HEK293 (cell line): ENCODE data around the gene XPO1.

Experiments used
- CTCF ChIA-PET: fragments of 350-600 bp; formaldehyde crosslinking; extraction: SDS; loops from one replicate; lab custom pipeline; 2021; ENCODE audit warnings: antibody characterized with exemption; lab: Yijun Ruan, JAX
- POLR2A ChIA-PET: fragments of 300-600 bp; formaldehyde crosslinking; extraction: SDS; loops from one replicate; lab custom pipeline; 2020; ENCODE audit warnings: antibody characterized with exemption, inconsistent platforms; lab: Yijun Ruan, JAX
- H3K27ac ChIP-seq: fragments of 200-500 bp; sonication (Bioruptor generic); 2 replicates; pipeline ENCODE4 v1.5.1; 2014; ENCODE audit warnings: low read depth, low read length, control low read depth, inconsistent platforms; ENCODE audit errors: extremely low read depth
- H3K36me3 ChIP-seq, 2 experiments: fragments of 200-500 bp in 1 of 2; sonication (Bioruptor generic) in 1 of 2; 1 replicate in 1 of 2; 2 replicates in 1 of 2; pipeline ENCODE4 v1.5.1; 2014 to 2017; ENCODE audit warnings: inconsistent platforms in 2 of 2, low read length in 2 of 2; ENCODE audit not compliant: control insufficient read depth in 2 of 2, insufficient read depth in 1 of 2
- H3K4me1 ChIP-seq: fragments of 200-500 bp; sonication (Bioruptor generic); 2 replicates; pipeline ENCODE4 v1.5.1; 2014; ENCODE audit warnings: mild to moderate bottlenecking, low read length, inconsistent platforms; ENCODE audit not compliant: control insufficient read depth, insufficient read depth
- H3K4me3 ChIP-seq: 2 replicates; pipeline ENCODE4 v1.5.1; 2011; ENCODE audit warnings: low read depth, mild to moderate bottlenecking, control low read depth, low read length, moderate library complexity
- H3K9me3 ChIP-seq: fragments of 200-500 bp; sonication (Bioruptor generic); 2 replicates; pipeline ENCODE4 v1.5.1; 2014; ENCODE audit warnings: low read depth, low read length, inconsistent platforms; ENCODE audit not compliant: control insufficient read depth, insufficient read depth
- GLIS2 ChIP-seq: fragments of 450-650 bp; formaldehyde crosslinking; IDR thresholded peaks from 2 replicates; pipeline ENCODE4 v1.5.1; 2016; ENCODE audit warnings: missing biosample characterization, missing genetic modification characterization
- IKZF3 ChIP-seq: fragments of 450-650 bp; IDR thresholded peaks from 2 replicates; pipeline ENCODE4 v1.5.0; 2018; ENCODE audit warnings: missing biosample characterization, mild to moderate bottlenecking, missing genetic modification characterization, moderate library complexity
- KLF16 ChIP-seq: fragments of 450-650 bp; formaldehyde crosslinking; IDR thresholded peaks from 2 replicates; pipeline ENCODE4 v1.5.1; 2017; ENCODE audit warnings: missing biosample characterization, missing genetic modification characterization
- OVOL3 ChIP-seq: fragments of 450-650 bp; formaldehyde crosslinking; IDR thresholded peaks from 2 replicates; pipeline ENCODE4 v1.5.1; 2016; ENCODE audit warnings: missing biosample characterization, missing genetic modification characterization
- REPIN1 ChIP-seq: fragments of 450-650 bp; formaldehyde crosslinking; IDR thresholded peaks from 2 replicates; pipeline ENCODE4 v1.5.1; 2017; ENCODE audit warnings: missing biosample characterization, missing genetic modification characterization, low read depth
- SCRT1 ChIP-seq: fragments of 450-650 bp; formaldehyde crosslinking; IDR thresholded peaks from 2 replicates; pipeline ENCODE4 v1.5.1; 2016; ENCODE audit warnings: missing biosample characterization, missing genetic modification characterization, borderline replicate concordance
- SCRT2 ChIP-seq: fragments of 450-650 bp; formaldehyde crosslinking; IDR thresholded peaks from 2 replicates; pipeline ENCODE4 v1.5.1; 2016; ENCODE audit warnings: missing biosample characterization, missing genetic modification characterization
- TCF7L2 ChIP-seq: IDR thresholded peaks from 2 replicates; pipeline ENCODE4 v1.6.1; 2011; ENCODE audit warnings: low read depth, mild to moderate bottlenecking, inconsistent platforms, low read length, moderate library complexity, borderline replicate concordance
- YY1 ChIP-seq: fragments of 450-650 bp; formaldehyde crosslinking; IDR thresholded peaks from 2 replicates; pipeline ENCODE4 v1.5.1; 2018; ENCODE audit warnings: missing biosample characterization, missing genetic modification characterization
- ZNF114 ChIP-seq: fragments of 450-650 bp; formaldehyde crosslinking; IDR thresholded peaks from 2 replicates; pipeline ENCODE4 v1.5.0; 2017; ENCODE audit warnings: missing biosample characterization, missing genetic modification characterization
- ZNF140 ChIP-seq: fragments of 450-650 bp; formaldehyde crosslinking; IDR thresholded peaks from 2 replicates; pipeline ENCODE4 v1.5.1; 2016; ENCODE audit warnings: missing biosample characterization, missing genetic modification characterization
- ZNF155 ChIP-seq: fragments of 450-650 bp; formaldehyde crosslinking; IDR thresholded peaks from 2 replicates; pipeline ENCODE4 v1.5.1; 2016; ENCODE audit warnings: missing biosample characterization, missing genetic modification characterization
- ZNF211 ChIP-seq: fragments of 450-650 bp; formaldehyde crosslinking; IDR thresholded peaks from 2 replicates; pipeline ENCODE4 v1.5.1; 2016; ENCODE audit warnings: low read depth, missing biosample characterization, missing genetic modification characterization
- ZNF23 ChIP-seq: fragments of 450-650 bp; formaldehyde crosslinking; IDR thresholded peaks from 2 replicates; pipeline ENCODE4 v1.5.1; 2016; ENCODE audit warnings: missing biosample characterization, missing genetic modification characterization, borderline replicate concordance
- ZNF391 ChIP-seq: fragments of 450-650 bp; formaldehyde crosslinking; IDR thresholded peaks from 2 replicates; pipeline ENCODE4 v1.5.1; 2016; ENCODE audit warnings: low read depth, missing biosample characterization, missing genetic modification characterization, borderline replicate concordance
- ZNF394 ChIP-seq: fragments of 450-650 bp; formaldehyde crosslinking; IDR thresholded peaks from 2 replicates; pipeline ENCODE4 v1.5.1; 2016; ENCODE audit warnings: missing biosample characterization, missing genetic modification characterization, mild to moderate bottlenecking, moderate library complexity, borderline replicate concordance
- ZNF561 ChIP-seq: fragments of 450-650 bp; IDR thresholded peaks from 2 replicates; pipeline ENCODE4 v1.5.1; 2018; ENCODE audit warnings: missing biosample characterization, missing genetic modification characterization, borderline replicate concordance
- ZNF585B ChIP-seq: fragments of 450-650 bp; formaldehyde crosslinking; IDR thresholded peaks from 2 replicates; pipeline ENCODE4 v1.5.1; 2016; ENCODE audit warnings: missing biosample characterization, missing genetic modification characterization
- ZNF596 ChIP-seq: fragments of 450-650 bp; IDR thresholded peaks from 2 replicates; pipeline ENCODE4 v1.5.0; 2018; ENCODE audit warnings: missing biosample characterization, mild to moderate bottlenecking, missing genetic modification characterization, moderate library complexity
- ZNF670 ChIP-seq: fragments of 450-650 bp; formaldehyde crosslinking; IDR thresholded peaks from 2 replicates; pipeline ENCODE4 v1.5.1; 2016; ENCODE audit warnings: missing biosample characterization, missing genetic modification characterization, low read depth
- ZSCAN16 ChIP-seq: fragments of 450-650 bp; formaldehyde crosslinking; IDR thresholded peaks from 2 replicates; pipeline ENCODE4 v1.5.1; 2016; ENCODE audit warnings: missing biosample characterization, missing genetic modification characterization
- TF ChIP-seq, protein P1 (sequence below): fragments of 450-650 bp; formaldehyde crosslinking; IDR thresholded peaks from 2 replicates; pipeline ENCODE4 v1.5.1; 2017; ENCODE audit warnings: missing biosample characterization, missing genetic modification characterization
- TF ChIP-seq, protein P2 (sequence below): fragments of 450-650 bp; formaldehyde crosslinking; IDR thresholded peaks from 2 replicates; pipeline ENCODE4 v1.5.1; 2017; ENCODE audit warnings: missing biosample characterization, missing genetic modification characterization
- TF ChIP-seq, protein P3 (sequence below): fragments of 450-650 bp; formaldehyde crosslinking; IDR thresholded peaks from 2 replicates; pipeline ENCODE4 v1.5.1; 2016; ENCODE audit warnings: missing biosample characterization, missing genetic modification characterization, borderline replicate concordance
- TF ChIP-seq, protein P4 (sequence below): fragments of 450-650 bp; formaldehyde crosslinking; IDR thresholded peaks from 2 replicates; pipeline ENCODE4 v1.5.1; 2016; ENCODE audit warnings: missing biosample characterization, missing genetic modification characterization
- TF ChIP-seq, protein P5 (sequence below): fragments of 450-650 bp; formaldehyde crosslinking; IDR thresholded peaks from 2 replicates; pipeline ENCODE4 v1.5.1; 2017; ENCODE audit warnings: missing biosample characterization, missing genetic modification characterization

XPO1 gene

DNA sequence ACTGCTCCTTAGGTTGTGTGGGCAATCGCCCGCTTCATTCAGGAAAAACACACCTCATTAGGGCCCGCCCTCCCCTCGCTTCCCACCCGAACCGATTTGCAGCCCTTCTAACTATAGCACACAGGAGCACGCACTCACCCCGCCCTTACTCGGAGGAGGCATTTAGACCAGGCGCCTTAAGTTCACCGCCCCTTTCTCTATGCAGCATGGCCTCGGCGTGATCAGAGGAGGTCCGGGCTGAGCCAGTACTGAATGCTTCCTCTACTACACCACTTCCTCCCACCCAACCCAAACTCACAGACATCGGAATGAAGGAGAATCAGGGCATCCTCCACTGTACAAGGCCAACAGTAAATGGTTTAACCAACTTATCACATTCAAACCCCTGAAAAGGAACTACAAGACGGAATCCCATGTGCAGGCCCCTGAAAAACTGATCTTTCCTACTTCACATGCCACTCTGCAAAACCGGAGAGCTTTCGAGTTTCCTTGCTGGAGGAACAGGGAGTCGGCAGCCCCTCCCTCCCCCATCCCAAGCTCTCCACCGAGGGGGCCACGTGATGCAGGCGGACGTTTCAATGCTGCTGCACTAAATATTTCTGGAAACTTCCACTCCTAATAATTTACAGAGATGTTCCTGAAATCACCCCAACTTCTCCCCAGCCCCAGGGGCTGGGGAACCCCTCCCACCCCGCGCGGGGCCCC, 1.4 kb downstream of the XPO1 start (continued):
- TF ChIP-seq KLF16 (tag by site-specific recombination) (no peak; the same call in 1 of the 2 replicates), REPIN1 (tag by site-specific recombination) (no peak), GLIS2 (tag by site-specific recombination) (no peak; the same call in 1 of the 2 replicates), YY1 (no peak; the same call in 1 of the 2 replicates), ZNF23 (no peak), ZNF670 (tag by site-specific recombination) (no peak), ZNF140 (tag by site-specific recombination) (no peak), ZNF596 (tag by site-specific recombination) (no peak), ZNF155 (tag by site-specific recombination) (no peak), TCF7L2 (no peak), OVOL3 (tag by site-specific recombination) (no peak), ZSCAN16 (tag by site-specific recombination) (no peak), ZNF561 (tag by site-specific recombination) (no peak), ZNF114 (tag by site-specific recombination) (no peak), ZNF211 (tag by site-specific recombination) (no peak), ZNF394 (tag by site-specific recombination) (0 out of 2 replicates have a peak, but pooled peaks have one; percentile 10)
- TF ChIP-seq, protein P1, sequence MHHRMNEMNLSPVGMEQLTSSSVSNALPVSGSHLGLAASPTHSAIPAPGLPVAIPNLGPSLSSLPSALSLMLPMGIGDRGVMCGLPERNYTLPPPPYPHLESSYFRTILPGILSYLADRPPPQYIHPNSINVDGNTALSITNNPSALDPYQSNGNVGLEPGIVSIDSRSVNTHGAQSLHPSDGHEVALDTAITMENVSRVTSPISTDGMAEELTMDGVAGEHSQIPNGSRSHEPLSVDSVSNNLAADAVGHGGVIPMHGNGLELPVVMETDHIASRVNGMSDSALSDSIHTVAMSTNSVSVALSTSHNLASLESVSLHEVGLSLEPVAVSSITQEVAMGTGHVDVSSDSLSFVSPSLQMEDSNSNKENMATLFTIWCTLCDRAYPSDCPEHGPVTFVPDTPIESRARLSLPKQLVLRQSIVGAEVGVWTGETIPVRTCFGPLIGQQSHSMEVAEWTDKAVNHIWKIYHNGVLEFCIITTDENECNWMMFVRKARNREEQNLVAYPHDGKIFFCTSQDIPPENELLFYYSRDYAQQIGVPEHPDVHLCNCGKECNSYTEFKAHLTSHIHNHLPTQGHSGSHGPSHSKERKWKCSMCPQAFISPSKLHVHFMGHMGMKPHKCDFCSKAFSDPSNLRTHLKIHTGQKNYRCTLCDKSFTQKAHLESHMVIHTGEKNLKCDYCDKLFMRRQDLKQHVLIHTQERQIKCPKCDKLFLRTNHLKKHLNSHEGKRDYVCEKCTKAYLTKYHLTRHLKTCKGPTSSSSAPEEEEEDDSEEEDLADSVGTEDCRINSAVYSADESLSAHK (tag by site-specific recombination): no peak
- TF ChIP-seq, protein P2, sequence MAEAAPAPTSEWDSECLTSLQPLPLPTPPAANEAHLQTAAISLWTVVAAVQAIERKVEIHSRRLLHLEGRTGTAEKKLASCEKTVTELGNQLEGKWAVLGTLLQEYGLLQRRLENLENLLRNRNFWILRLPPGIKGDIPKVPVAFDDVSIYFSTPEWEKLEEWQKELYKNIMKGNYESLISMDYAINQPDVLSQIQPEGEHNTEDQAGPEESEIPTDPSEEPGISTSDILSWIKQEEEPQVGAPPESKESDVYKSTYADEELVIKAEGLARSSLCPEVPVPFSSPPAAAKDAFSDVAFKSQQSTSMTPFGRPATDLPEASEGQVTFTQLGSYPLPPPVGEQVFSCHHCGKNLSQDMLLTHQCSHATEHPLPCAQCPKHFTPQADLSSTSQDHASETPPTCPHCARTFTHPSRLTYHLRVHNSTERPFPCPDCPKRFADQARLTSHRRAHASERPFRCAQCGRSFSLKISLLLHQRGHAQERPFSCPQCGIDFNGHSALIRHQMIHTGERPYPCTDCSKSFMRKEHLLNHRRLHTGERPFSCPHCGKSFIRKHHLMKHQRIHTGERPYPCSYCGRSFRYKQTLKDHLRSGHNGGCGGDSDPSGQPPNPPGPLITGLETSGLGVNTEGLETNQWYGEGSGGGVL: no peak
- TF ChIP-seq, protein P3, sequence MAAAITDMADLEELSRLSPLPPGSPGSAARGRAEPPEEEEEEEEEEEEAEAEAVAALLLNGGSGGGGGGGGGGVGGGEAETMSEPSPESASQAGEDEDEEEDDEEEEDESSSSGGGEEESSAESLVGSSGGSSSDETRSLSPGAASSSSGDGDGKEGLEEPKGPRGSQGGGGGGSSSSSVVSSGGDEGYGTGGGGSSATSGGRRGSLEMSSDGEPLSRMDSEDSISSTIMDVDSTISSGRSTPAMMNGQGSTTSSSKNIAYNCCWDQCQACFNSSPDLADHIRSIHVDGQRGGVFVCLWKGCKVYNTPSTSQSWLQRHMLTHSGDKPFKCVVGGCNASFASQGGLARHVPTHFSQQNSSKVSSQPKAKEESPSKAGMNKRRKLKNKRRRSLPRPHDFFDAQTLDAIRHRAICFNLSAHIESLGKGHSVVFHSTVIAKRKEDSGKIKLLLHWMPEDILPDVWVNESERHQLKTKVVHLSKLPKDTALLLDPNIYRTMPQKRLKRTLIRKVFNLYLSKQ (tag by site-specific recombination): no peak
- TF ChIP-seq, protein P4, sequence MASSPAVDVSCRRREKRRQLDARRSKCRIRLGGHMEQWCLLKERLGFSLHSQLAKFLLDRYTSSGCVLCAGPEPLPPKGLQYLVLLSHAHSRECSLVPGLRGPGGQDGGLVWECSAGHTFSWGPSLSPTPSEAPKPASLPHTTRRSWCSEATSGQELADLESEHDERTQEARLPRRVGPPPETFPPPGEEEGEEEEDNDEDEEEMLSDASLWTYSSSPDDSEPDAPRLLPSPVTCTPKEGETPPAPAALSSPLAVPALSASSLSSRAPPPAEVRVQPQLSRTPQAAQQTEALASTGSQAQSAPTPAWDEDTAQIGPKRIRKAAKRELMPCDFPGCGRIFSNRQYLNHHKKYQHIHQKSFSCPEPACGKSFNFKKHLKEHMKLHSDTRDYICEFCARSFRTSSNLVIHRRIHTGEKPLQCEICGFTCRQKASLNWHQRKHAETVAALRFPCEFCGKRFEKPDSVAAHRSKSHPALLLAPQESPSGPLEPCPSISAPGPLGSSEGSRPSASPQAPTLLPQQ (tag by site-specific recombination): no peak
- TF ChIP-seq, all 188 proteins: peak for 33

DNA sequence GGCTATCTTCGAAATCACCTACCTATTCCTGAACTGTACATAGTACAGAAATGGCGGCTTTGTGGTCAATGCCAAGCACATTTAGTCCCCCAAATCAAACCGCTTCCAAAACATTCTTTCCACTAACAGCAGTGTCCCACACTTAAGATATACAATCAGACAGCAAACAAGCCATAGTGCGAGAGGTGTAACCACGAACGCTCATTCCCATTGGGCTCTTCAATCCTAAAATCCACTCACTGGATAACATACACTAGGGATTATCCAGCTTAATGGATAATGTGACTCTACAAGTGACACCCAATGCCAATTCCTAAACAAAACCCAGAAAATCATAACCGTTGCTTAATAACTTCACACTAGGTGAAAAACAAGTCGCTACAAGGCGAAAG, 2.0 kb downstream of the XPO1 start:
- TF ChIP-seq SCRT2 (tag by site-specific recombination) (peak; percentile 90), IKZF3 (peak; percentile 88), ZNF585B (tag by site-specific recombination) (peak; percentile 88), KLF16 (tag by site-specific recombination) (peak; percentile 64; the same call in 1 of the 2 replicates), ZNF391 (tag by site-specific recombination) (no peak), SCRT1 (peak; percentile 35; the same call in 1 of the 2 replicates)
- TF ChIP-seq, protein P3 (tag by site-specific recombination): no peak
- TF ChIP-seq, protein P5, sequence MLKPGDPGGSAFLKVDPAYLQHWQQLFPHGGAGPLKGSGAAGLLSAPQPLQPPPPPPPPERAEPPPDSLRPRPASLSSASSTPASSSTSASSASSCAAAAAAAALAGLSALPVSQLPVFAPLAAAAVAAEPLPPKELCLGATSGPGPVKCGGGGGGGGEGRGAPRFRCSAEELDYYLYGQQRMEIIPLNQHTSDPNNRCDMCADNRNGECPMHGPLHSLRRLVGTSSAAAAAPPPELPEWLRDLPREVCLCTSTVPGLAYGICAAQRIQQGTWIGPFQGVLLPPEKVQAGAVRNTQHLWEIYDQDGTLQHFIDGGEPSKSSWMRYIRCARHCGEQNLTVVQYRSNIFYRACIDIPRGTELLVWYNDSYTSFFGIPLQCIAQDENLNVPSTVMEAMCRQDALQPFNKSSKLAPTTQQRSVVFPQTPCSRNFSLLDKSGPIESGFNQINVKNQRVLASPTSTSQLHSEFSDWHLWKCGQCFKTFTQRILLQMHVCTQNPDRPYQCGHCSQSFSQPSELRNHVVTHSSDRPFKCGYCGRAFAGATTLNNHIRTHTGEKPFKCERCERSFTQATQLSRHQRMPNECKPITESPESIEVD (tag by site-specific recombination): peak; percentile 20; the same call in 1 of the 2 replicates
- Histone ChIP-seq H3K4me1 (peaks cover 13% of the 10 kb centered on the region), H3K9me3 (no peaks in the 10 kb centered on the region), H3K4me3 (peak overlapping the region; percentile 88), H3K27ac (peak overlapping the region; percentile 80), H3K36me3 (peaks cover 7 to 14% of the 10 kb centered on the region in 2 experiments)
- POLR2A ChIA-PET: interaction anchor here (0.5 to 1.2 kb wide), 2 partner anchors 66 to 75 kb away, joined by 4 to 5 read pairs; partner anchors contain the start of gene USP34
- CTCF ChIA-PET: no interaction called here
